ENCODE data around the gene PMEPA1.

DNA sequence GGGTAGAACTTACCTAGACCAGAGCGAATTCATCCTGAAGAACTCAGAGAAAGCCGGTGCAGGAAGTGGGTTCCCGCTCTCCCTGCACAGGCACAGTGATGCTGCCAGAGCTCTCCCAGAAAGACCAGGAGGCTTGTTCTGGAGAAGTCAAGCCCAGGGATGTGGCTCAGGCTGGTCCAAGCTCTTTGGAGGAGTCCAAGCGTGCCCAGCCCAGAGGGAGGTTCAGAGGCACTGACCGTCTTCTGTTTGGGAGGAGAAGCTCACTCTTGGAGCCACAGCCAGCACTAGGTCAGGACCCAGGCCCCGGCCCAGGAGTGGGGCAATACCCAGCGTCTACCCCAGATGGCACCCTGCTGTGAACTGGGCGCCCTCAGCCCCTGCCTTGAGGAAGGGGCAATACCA lies 1.5 kb upstream of the PMEPA1 start:
- TF ChIP-seq, protein P1, sequence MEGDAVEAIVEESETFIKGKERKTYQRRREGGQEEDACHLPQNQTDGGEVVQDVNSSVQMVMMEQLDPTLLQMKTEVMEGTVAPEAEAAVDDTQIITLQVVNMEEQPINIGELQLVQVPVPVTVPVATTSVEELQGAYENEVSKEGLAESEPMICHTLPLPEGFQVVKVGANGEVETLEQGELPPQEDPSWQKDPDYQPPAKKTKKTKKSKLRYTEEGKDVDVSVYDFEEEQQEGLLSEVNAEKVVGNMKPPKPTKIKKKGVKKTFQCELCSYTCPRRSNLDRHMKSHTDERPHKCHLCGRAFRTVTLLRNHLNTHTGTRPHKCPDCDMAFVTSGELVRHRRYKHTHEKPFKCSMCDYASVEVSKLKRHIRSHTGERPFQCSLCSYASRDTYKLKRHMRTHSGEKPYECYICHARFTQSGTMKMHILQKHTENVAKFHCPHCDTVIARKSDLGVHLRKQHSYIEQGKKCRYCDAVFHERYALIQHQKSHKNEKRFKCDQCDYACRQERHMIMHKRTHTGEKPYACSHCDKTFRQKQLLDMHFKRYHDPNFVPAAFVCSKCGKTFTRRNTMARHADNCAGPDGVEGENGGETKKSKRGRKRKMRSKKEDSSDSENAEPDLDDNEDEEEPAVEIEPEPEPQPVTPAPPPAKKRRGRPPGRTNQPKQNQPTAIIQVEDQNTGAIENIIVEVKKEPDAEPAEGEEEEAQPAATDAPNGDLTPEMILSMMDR (IDR thresholded peaks at IDR 0.05): no peak
- TF ChIP-seq SIN3A (IDR thresholded peaks at IDR 0.05; ENCODE audit: borderline replicate concordance, insufficient read depth, low read depth, low read length): no peak
